NOMO-1 treated with dmso at 0.1 percent for 144 hours (cell line): ENCODE measurements around the gene TWNK.
"Not testable (repeated sequence)": the region's sequence is repeated elsewhere in the genome, so short reads cannot be mapped to it uniquely, and the experiment has no call there.

ENCODE experiments used
- DNase-seq: peaks from one replicate; lab custom pipeline; 2025; ENCODE audit not compliant: unreplicated experiment; lab: John Stamatoyannopoulos, UW

TWNK gene

DNA sequence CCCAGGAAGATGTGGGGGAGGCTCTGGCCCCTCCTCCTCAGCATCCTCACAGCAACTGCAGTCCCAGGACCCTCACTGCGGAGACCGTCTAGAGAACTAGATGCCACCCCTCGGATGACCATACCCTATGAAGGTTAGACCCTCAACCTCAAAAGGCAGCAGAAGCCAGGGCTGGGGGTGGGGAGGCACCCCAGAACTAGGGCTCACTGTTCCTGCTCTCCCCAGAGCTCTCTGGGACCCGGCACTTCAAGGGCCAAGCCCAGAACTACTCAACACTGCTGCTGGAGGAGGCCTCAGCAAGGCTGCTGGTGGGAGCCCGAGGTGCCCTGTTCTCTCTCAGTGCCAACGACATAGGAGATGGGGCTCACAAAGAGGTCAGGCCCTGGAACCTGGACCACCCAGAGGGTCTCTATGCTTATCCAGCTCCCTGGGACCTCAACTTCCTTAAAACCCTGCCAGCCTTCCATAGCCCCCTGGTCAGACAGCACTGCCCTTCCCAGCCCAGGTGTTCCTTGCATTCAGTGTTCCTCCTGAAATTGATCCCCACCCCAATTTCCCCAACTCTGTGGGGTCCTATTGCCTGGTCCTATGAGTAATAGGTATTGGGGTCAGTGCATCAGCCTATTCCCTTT lies 14.3 kb upstream of the TWNK start:
- DNase-seq: no peak

- DNase-seq: not testable (repeated sequence)
These were observed 11.9 kb upstream of the TWNK start for GRCh38 chr10:100975397-100975796.

DNA sequence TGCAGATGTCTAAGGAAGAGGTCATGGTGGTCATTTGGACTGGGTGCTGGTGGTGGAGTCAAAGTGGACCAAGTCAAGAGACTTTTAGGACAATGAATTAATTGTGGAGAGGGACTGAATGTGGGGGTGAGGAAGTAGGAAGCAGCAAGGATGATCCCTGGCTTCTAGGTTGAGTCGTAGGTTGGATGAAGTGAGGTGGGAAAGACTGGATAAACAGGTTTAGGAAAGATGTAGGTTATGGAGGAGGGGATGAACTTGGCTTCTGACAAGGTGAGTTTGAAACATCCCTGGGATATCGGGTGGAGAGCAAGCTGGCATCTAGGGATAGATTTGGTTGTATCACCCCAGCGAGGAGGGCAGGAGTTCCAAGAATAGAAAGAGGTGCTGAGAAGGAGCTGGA lies 10.4 kb upstream of the TWNK start:
- DNase-seq: no peak

DNA sequence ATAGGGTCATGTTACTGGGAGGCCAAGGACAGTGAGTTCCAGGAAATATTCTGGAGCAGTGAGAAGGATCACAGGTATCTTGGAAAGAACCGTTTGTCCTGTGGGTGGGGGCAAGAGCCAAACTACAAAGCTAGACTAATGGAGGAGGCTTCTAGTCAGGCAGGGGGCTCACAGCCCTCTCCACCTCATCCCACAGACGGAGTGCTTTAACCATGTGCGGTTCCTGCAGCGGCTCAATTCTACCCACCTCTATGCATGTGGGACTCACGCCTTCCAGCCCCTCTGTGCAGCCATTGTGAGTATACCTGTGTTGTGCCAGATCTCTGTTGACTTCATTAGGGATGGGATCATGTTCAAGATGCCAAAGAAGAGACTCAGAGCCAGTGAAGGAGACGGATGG lies 9.9 kb upstream of the TWNK start:
- DNase-seq: no peak

DNA sequence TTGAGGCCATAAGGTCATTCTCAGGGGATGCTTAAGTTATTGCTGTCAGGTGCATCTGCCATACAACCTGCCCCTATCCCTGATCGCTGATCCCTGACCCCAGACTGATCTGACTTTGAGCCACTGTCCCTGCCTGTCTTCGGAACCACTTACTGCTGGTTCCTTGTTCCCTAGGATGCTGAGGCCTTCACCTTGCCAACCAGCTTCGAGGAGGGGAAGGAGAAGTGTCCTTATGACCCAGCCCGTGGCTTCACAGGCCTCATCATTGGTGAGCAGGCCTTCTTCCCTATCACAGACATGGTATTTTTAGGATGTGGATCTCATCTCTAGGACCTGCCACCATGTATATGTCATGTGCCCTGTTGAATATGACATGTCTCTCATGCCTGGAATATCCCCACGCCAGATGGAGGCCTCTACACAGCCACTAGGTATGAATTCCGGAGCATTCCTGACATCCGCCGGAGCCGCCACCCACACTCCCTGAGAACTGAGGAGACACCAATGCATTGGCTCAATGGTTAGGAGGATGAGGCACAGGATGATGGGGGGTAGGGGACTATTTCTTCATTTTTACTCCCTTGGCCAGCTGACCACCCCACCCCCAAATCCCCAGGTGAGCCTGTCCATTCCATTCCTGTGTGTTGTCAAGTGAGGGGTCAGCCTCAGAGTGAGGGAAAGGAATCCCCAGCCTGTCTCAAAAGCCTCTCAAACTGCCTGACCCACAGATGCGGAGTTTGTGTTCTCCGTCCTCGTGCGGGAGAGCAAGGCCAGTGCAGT lies 9.0 kb upstream of the TWNK start:
- no peak for DNase-seq

GRCh38 chr10:100978901-100979195 lies 8.5 kb upstream of the TWNK start:
- no peak for DNase-seq

DNA sequence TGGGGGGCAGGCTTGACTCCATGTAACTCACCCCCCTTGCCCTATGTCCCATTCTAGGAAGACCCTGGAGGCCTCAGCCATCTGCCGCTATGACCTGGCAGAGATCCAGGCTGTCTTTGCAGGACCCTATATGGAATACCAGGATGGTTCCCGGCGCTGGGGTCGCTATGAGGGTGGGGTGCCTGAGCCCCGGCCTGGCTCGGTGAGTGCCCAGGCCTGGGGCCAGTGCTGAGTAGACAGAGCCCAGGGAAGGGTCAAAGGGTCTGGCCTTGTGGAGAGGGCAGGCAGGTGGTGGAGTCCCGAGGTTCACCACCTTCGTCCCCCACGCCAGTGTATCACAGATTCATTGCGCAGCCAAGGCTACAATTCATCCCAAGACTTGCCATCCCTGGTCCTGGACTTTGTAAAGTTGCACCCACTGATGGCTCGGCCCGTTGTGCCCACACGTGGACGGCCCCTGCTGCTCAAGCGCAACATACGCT lies 7.5 kb upstream of the TWNK start:
- no peak for DNase-seq

DNA sequence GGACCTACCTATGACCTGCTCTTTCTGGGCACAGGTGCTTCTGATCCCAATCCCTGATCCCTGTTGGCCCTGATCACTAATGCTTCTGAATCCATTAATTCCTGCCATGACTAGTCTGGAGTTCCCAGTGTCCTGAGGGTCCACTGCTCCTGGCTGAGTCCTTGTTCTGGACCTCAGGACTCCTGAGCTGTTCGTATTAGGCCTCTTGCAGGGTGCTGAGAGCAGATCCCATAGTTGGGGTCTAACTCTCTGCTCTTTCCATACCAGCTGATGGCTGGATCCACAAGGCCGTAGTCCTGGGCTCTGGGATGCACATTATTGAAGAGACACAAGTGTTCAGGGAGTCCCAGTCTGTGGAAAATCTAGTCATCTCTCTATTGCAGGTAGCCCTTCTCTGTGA lies 7.0 kb upstream of the TWNK start:
- DNase-seq: no peak

DNA sequence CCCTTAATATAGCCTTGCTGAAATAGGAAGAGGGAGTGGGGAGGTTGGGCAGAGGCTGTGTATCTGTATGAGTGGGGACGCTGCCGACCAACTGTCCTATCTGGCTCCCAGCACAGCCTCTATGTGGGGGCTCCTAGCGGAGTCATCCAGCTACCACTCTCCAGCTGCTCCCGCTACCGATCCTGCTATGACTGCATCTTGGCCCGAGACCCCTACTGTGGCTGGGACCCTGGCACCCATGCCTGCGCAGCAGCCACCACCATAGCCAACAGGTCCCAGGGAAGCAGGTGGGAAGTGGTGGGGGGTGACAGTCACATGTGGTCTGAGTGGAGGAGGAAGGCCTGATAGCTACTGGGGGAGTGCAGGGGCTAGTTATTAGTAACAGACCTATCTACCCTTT lies 6.6 kb upstream of the TWNK start:
- DNase-seq: no peak

DNA sequence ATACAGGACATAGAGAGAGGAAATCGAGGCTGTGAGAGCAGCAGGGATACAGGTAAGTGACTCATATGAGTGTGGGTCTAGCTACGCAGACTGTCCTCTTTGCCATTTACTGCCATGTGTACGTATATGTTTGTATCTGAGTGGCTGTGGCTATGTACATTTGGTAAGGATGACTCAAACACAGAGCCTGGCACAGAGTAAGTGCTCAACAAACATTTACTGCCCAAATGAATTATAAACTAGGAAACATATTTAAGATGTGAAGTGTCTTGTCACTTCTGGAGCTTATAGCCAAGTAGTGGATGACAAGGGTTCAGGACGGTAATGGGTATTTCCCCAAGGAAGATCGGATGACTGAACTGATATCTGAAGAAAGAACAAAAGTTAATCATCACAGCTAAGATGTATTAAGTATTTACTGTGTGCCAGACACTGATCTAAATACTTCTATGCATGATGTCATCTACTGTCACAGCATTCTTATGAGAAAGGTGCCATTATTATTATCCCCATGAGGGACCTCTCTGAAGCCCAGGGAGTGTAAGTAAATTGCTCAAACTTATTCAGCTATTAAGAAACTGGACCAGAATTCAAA lies 6.1 kb upstream of the TWNK start:
- no peak for DNase-seq

DNA sequence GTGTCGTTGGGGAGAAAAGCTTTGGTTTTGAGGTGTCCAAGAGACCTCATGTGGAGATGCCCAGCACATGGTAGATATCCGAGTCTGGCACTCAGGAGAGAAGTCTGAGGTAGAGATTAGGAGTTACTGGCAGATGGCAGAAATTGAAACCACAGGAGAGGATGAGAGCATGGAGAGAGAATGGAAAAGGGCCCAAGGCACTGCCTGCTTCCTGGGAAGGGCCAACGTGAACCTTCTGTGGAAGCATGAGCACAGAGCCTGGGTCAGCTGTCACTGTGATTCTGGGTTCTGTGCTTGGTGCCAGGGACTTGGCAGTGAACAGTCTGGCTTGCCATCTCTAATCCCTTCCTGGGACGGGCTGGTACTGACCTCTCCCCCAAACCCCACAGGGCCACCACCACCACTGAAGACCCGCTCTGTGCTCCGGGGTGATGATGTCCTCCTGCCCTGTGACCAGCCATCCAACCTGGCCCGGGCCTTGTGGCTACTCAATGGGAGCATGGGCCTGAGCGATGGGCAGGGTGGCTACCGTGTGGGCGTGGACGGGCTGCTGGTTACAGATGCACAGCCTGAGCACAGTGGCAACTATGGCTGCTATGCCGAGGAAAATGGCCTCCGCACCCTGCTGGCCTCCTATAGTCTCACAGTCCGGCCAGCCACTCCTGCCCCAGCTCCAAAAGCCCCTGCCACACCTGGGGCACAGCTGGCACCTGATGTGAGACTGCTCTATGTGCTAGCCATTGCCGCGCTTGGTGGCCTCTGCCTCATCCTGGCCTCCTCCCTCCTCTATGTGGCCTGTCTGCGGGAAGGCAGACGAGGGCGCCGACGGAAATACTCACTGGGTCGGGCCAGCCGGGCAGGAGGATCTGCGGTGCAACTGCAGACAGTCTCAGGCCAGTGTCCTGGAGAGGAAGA lies 4.2 kb upstream of the TWNK start:
- no peak for DNase-seq

GRCh38 chr10:100983868-100984671 lies 3.3 kb upstream of the TWNK start:
- no peak for DNase-seq

DNA sequence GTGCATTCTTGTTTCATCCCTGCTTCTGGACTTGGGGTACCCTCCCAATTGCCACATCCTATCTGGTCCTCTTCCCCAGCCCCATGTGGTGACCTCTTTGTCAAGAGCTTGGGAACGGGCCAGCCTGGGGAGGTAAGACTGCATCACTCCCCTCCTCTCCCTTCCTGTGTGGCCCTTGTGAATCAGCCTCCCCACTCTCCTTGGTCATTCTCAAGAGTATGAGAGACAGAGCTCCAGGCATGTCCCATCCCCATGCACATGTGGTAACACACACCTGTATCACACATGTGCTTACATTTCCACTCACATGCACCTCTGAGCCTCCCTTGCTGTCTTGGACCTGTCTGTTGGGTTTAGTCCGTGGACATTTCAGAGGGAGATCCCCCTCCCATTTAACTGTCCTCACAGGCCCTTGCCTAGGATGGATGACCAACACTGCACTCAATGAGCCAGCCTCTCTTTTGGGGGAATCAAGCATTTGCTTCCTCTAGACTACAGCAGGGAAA lies 2.6 kb upstream of the TWNK start:
- DNase-seq: no peak

- no peak for DNase-seq
These were observed 2.0 kb upstream of the TWNK start for GRCh38 chr10:100985336-100985735.

GRCh38 chr10:100986623-100986951 lies 756 bp upstream of the TWNK start:
- DNase-seq: no peak

DNA sequence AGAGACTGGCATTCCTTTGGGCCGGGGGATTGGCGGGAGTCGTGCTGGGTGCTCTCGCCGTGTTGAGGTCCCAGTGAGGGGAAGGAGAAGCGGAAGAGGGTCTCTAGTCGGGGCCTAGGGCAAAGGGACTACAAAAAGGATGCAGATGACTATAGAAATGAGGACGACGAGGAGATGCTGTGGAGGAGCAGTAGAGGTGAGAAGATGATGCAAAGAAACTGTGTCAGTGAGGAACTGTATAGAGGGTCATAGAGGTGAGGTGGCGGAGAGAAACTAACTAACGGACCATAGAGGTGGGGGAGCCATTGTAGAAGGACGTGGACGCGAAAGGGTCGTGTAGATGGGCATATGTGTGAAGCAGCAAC lies 324 bp downstream of the TWNK start:
- DNase-seq: no peak

GRCh38 chr10:100988166-100988565 lies 823 bp downstream of the TWNK start:
- DNase-seq: no peak

- DNase-seq: no peak
These were observed 1.7 kb downstream of the TWNK start for GRCh38 chr10:100989088-100989487.

DNA sequence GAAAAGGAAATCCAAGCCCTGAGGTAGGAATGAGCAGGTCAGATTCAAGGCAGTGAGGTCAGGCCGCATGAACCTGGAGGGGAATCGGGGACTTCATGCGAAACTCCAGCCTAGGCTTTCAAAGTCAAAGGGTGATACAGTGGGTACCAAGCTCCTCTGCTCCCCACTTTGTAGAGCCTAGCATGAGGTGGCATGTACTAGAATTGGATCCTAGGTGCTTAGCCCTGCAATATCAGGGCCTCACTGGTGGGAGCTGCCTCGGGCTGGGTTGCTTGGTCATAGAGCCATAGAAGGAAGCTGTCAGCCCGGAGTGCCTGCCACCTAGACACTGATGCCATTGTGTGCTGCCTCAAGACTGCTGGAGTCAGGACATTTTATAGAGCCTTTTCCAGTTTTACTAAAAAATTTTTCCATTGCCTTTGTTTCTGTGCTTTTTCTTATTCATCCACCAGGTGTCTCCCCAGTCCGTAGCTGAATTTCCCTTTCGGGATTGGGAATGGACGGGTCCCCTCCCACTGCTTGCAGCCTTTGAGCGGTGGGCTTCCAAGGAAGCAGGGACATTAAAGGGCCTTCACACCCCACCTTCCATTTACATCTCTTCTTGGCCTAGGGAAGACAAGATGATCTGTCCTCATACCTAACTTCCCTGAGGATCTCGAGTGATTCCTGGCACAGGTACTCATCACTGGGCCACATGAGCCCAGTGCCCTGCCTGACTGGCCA lies 6.8 kb downstream of the TWNK start:
- no peak for DNase-seq

DNA sequence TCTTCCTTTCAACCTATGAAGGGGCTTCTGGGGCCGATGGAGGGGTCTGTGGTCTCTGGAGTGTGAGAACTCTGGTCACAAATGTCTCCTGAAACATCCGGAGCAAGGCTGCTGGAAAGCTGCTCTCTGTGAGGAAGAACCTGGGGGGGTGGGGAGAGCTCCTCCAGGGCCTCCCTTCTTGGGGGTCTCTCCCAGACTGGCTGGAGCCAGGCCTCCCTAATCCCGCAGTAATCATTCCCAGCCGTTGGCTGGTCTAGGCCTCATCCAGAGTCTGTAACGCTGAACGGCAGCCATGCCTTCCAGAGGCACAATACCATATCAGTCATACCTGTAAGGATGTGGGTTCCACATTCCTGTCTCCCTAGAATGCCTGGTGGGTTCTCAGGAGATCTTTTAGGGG lies 7.8 kb downstream of the TWNK start:
- DNase-seq: no peak
